GM19463 (cell line): Measurements from ENCODE around the gene HOOK2.
"Not testable (repeated sequence)": the region's sequence is repeated elsewhere in the genome, so short reads cannot be mapped to it uniquely, and the experiment has no call there.

ENCODE experiments used
- ATAC-seq: cut with Tn5 transposase; IDR thresholded peaks from one replicate; pipeline ENCODE4 v1.9.1; 2021; ENCODE audit warnings: mild to moderate bottlenecking, moderate library complexity; ENCODE audit not compliant: unreplicated experiment

The HOOK2 gene

GRCh38 chr19:12754465-12755196 is 20.7 kb downstream of the HOOK2 start:
- ATAC-seq, result no peak

- ATAC-seq, result no peak
Observed at GRCh38 chr19:12752056-12752781, 23.1 kb downstream of the HOOK2 start.

GRCh38 chr19:12751635-12752034 is 23.7 kb downstream of the HOOK2 start, which contains the start of gene BEST2:
TSS of gene BEST2 (plus strand) at chr19:12751791. CDS start at chr19:12752593, 802 bp downstream.
- no peak for ATAC-seq

GRCh38 chr19:12750851-12751250 is 24.5 kb downstream of the HOOK2 start:
- no peak for ATAC-seq

- no peak for ATAC-seq
Observed at GRCh38 chr19:12749938-12750521, 25.3 kb downstream of the HOOK2 start.

GRCh38 chr19:12748489-12748888 is 26.9 kb downstream of the HOOK2 start:
- no peak for ATAC-seq

- ATAC-seq, result no peak
Observed at GRCh38 chr19:12745166-12745897, 30.0 kb downstream of the HOOK2 start.

- no peak for ATAC-seq
Observed at GRCh38 chr19:12737835-12738351, 37.5 kb downstream of the HOOK2 start.

- peak; percentile 75 for ATAC-seq
Observed at GRCh38 chr19:12736995-12737834, 38.1 kb downstream of the HOOK2 start, which contains the start of gene GET3. TSS of gene GET3 (plus strand) at chr19:12737497. CDS start at chr19:12737506, 9 bp downstream.

- no peak for ATAC-seq
Observed at GRCh38 chr19:12733369-12734214, 41.8 kb downstream of the HOOK2 start.

- no peak for ATAC-seq
Observed at GRCh38 chr19:12731337-12731736, 44.0 kb downstream of the HOOK2 start.

GRCh38 chr19:12730064-12730463 is 45.3 kb downstream of the HOOK2 start:
- ATAC-seq, result no peak

- no peak for ATAC-seq
Observed at GRCh38 chr19:12727745-12728433, 47.5 kb downstream of the HOOK2 start.

GRCh38 chr19:12726988-12727316 is 48.4 kb downstream of the HOOK2 start:
- ATAC-seq, result no peak

- ATAC-seq, result not testable (repeated sequence)
Observed at GRCh38 chr19:12725612-12726011, 49.7 kb downstream of the HOOK2 start.

GRCh38 chr19:12723641-12724426 is 51.5 kb downstream of the HOOK2 start, which contains the start of gene TNPO2:
TSS of gene TNPO2 (minus strand) at chr19:12723932. CDS start at chr19:12720977, 2,955 bp downstream.
- no peak for ATAC-seq

GRCh38 chr19:12723381-12723640 is 52.0 kb downstream of the HOOK2 start:
- ATAC-seq, result no peak
